Measurements from ENCODE around the gene NXPH4. TPM values are rescaled to one million over a fixed set of nuclear protein-coding genes. Genes with fewer than 3 reads are reported as not detected.

The NXPH4 gene
- total RNA-seq, 1 experiment from 2014 or later: 2.8 TPM

DNA sequence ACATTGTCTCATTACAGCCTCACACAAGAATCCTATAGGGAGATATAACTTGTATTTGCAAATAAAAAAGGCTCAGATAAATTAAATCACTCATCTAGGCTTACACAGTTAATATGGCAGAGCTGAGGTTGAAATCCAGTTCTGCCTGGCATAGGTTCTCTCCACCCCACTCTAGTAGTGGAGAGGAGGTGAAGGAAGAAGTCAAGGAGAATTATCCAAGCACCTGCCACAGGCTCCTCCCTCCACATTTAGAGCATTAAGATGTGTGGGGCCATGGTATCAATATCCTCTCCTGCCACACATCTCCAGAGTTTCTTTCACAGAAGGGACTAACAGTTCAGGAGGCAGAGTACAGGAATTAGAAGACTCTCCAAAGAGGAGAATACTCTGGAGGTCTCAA, 56.9 kb downstream of the NXPH4 start:
- no peak for DNase-seq (ENCODE audit: low spot score)

Small RNA genes within 50 kb of the gene (small RNA-seq; reads per million reads assigned to genes)
- gene MIR1228: not detected

Other genes with a start within 250 kb of the NXPH4 start
- gene ZBTB39, start 210.2 kb upstream of the NXPH4 start, total RNA-seq (2014; rRNA removed; shearing (Covaris generic)): 3.2 and 3.4 TPM in 2 replicates
- not detected in 2 replicates for gene TAC3, start 200.3 kb upstream of the NXPH4 start, total RNA-seq (2014; rRNA removed; shearing (Covaris generic))
- gene MYO1A, start 166.7 kb upstream of the NXPH4 start, total RNA-seq (2014; rRNA removed; shearing (Covaris generic)): 0.76 and 1.8 TPM in 2 replicates
- 12.5 and 13.6 TPM in 2 replicates for gene NEMP1, start 138.0 kb upstream of the NXPH4 start, total RNA-seq (2014; rRNA removed; shearing (Covaris generic))
- 17.8 and 19.3 TPM in 2 replicates for gene NAB2, start 127.7 kb upstream of the NXPH4 start, total RNA-seq (2014; rRNA removed; shearing (Covaris generic))
- gene STAT6, start 105.4 kb upstream of the NXPH4 start, total RNA-seq (2014; rRNA removed; shearing (Covaris generic)): 114 and 125 TPM in 2 replicates
- gene LRP1, start 88.3 kb upstream of the NXPH4 start, total RNA-seq (2014; rRNA removed; shearing (Covaris generic)): 22.8 and 25.2 TPM in 2 replicates
- not detected in 2 replicates for gene LRP1-AS, start 69.2 kb upstream of the NXPH4 start, total RNA-seq (2014; rRNA removed; shearing (Covaris generic))
- 295 and 298 TPM in 2 replicates for gene SHMT2, start 12.9 kb downstream of the NXPH4 start, total RNA-seq (2014; rRNA removed; shearing (Covaris generic))
- 0.41 and 1.1 TPM in 2 replicates for gene STAC3, start 34.4 kb downstream of the NXPH4 start, total RNA-seq (2014; rRNA removed; shearing (Covaris generic))
- gene R3HDM2, start 214.2 kb downstream of the NXPH4 start, total RNA-seq (2014; rRNA removed; shearing (Covaris generic)): 23.3 and 25.3 TPM in 2 replicates
- gene INHBC, start 218.0 kb downstream of the NXPH4 start, total RNA-seq (2014; rRNA removed; shearing (Covaris generic)): not detected in 2 replicates
- 0.34 and 0.41 TPM in 2 replicates for gene INHBE, start 238.5 kb downstream of the NXPH4 start, total RNA-seq (2014; rRNA removed; shearing (Covaris generic))
- 2.0 and 4.2 TPM in 2 replicates for gene GLI1, start 243.0 kb downstream of the NXPH4 start, total RNA-seq (2014; rRNA removed; shearing (Covaris generic))